H1 (cell line): ENCODE measurements around the gene DLX5. TPM values are rescaled to one million over a fixed set of nuclear protein-coding genes. Genes with fewer than 3 reads are reported as not detected.

Source experiments
- CTCF ChIA-PET: fragments of 300-600 bp; sonication (Branson Sonifier 250); formaldehyde crosslinking; loops from one replicate; lab custom pipeline; 2021; ENCODE audit not compliant: partially characterized antibody; lab: Charles Lee
- POLR2A ChIA-PET: fragments of 300-600 bp; sonication (Branson Sonifier 250); formaldehyde crosslinking; loops from one replicate; lab custom pipeline; 2021; ENCODE audit warnings: inconsistent platforms; ENCODE audit not compliant: partially characterized antibody; lab: Charles Lee
- DNase-seq, 2 experiments: peaks; one replicate each; pipeline versions ENCODE4 v3.0.0 to v3.0.0-alpha.2; 2010 to 2022; ENCODE audit warnings: low spot score in 2 of 2, low read depth in 1 of 2, mixed read lengths in 1 of 2
- FAIRE-seq: peaks from 2 replicates; lab custom pipeline; 2011; peaks lifted over from hg19 to GRCh38; lab: Jason Lieb, UNC
- H2AFZ ChIP-seq: 2 replicates; pipeline ENCODE4 v1.8.1; 2012; ENCODE audit warnings: low read length, inconsistent platforms
- H2AK5ac ChIP-seq: 2 replicates; pipeline ENCODE4 v1.6.1; 2013; ENCODE audit warnings: low read depth, low read length
- H2BK120ac ChIP-seq: replicated peaks from 2 replicates; pipeline ENCODE3; 2013; ENCODE audit warnings: low read depth, low read length, inconsistent platforms
- H2BK12ac ChIP-seq: 2 replicates; pipeline ENCODE4 v1.6.1; 2013; ENCODE audit warnings: low read depth, low read length
- H2BK15ac ChIP-seq: 2 replicates; pipeline ENCODE4 v1.6.1; 2013; ENCODE audit warnings: low read length
- H2BK20ac ChIP-seq: 2 replicates; pipeline ENCODE4 v1.6.1; 2013; ENCODE audit warnings: low read length
- H2BK5ac ChIP-seq: 2 replicates; pipeline ENCODE4 v1.6.1; 2013; ENCODE audit warnings: low read depth, low read length
- H3K14ac ChIP-seq: 2 replicates; pipeline ENCODE4 v1.6.1; 2013; ENCODE audit warnings: inconsistent platforms; ENCODE audit not compliant: insufficient read length
- H3K18ac ChIP-seq: 2 replicates; pipeline ENCODE4 v1.6.1; 2013; ENCODE audit warnings: low read length; ENCODE audit errors: extremely low read depth
- H3K23ac ChIP-seq: 2 replicates; pipeline ENCODE4 v1.6.1; 2013; ENCODE audit warnings: inconsistent platforms; ENCODE audit not compliant: insufficient read length
- H3K23me2 ChIP-seq: 2 replicates; pipeline ENCODE4 v1.6.1; 2013; ENCODE audit warnings: low read depth, low read length
- H3K27ac ChIP-seq: 2 replicates; pipeline ENCODE4 v1.6.1; 2011; ENCODE audit warnings: low read depth, low read length, inconsistent platforms
- H3K27me3 ChIP-seq, 4 experiments: replicated peaks in 1 of 4; 1 replicate in 1 of 4; 2 replicates in 3 of 4; pipeline versions ENCODE4 v1.6.1 to v1.8.1; 2011 to 2013; ENCODE audit warnings: low read length in 3 of 4, mild to moderate bottlenecking in 3 of 4, inconsistent platforms in 2 of 4, mixed read lengths in 2 of 4, moderate library complexity in 1 of 4; ENCODE audit not compliant: control insufficient read depth in 3 of 4, insufficient read depth in 3 of 4; ENCODE audit errors: extremely low read depth in 1 of 4
- H3K36me3 ChIP-seq, 4 experiments: 2 replicates each; pipeline versions ENCODE4 v1.6.1 to v1.8.1; 2011 to 2013; ENCODE audit warnings: mild to moderate bottlenecking in 4 of 4, low read length in 3 of 4, moderate library complexity in 2 of 4, control low read depth in 1 of 4, inconsistent platforms in 1 of 4; ENCODE audit not compliant: insufficient read depth in 4 of 4, control insufficient read depth in 2 of 4
- H3K4ac ChIP-seq: replicated peaks from 2 replicates; pipeline ENCODE3; 2013; ENCODE audit warnings: low read length, low read depth, mixed read lengths, inconsistent platforms; ENCODE audit not compliant: insufficient read length
- H3K4me1 ChIP-seq, 4 experiments: replicated peaks in 1 of 4; 1 replicate in 1 of 4; 2 replicates in 3 of 4; pipeline versions ENCODE4 v1.6.1 to v1.8.1; 2011 to 2013; ENCODE audit warnings: low read length in 3 of 4, inconsistent platforms in 2 of 4, mixed read lengths in 1 of 4; ENCODE audit not compliant: insufficient read depth in 4 of 4, control insufficient read depth in 3 of 4
- H3K4me2 ChIP-seq, 2 experiments: 2 replicates each; pipeline versions ENCODE4 v1.6.1 to v1.8.1; 2011 to 2013; ENCODE audit warnings: low read depth in 2 of 2, low read length in 2 of 2, control low read depth in 1 of 2, inconsistent platforms in 1 of 2, mild to moderate bottlenecking in 1 of 2; ENCODE audit not compliant: insufficient read depth in 1 of 2
- H3K4me3 ChIP-seq, 4 experiments: fragments of 200-600, 300-600 bp in 1 of 4; sonication (generic), shearing (Covaris generic), sonication (Bioruptor Twin) in 1 of 4; 2 replicates each; pipeline versions ENCODE4 v1.5.1 to v1.8.1; 2011 to 2016; ENCODE audit warnings: low read length in 4 of 4, low read depth in 3 of 4, control low read depth in 2 of 4, inconsistent platforms in 2 of 4, mild to moderate bottlenecking in 2 of 4, mixed read lengths in 1 of 4, moderate library complexity in 1 of 4; ENCODE audit not compliant: insufficient read depth in 2 of 4; ENCODE audit errors: extremely low read depth in 1 of 4
- H3K56ac ChIP-seq: replicated peaks from 2 replicates; pipeline ENCODE3; 2013; ENCODE audit warnings: low read depth, mild to moderate bottlenecking, mixed read lengths, low read length, inconsistent platforms; ENCODE audit not compliant: insufficient read length
- H3K79me1 ChIP-seq: 2 replicates; pipeline ENCODE4 v1.6.1; 2013; ENCODE audit warnings: low read depth, low read length, control low read depth
- H3K79me2 ChIP-seq, 2 experiments: 2 replicates each; pipeline versions ENCODE4 v1.6.1 to v1.8.1; 2012 to 2013; ENCODE audit warnings: low read length in 2 of 2, mild to moderate bottlenecking in 2 of 2, inconsistent platforms in 1 of 2; ENCODE audit not compliant: insufficient read depth in 2 of 2, control insufficient read depth in 1 of 2
- H3K9ac ChIP-seq, 4 experiments: replicated peaks in 1 of 4; 1 replicate in 1 of 4; 2 replicates in 3 of 4; pipeline versions ENCODE4 v1.6.1 to v1.8.1; 2011 to 2013; ENCODE audit warnings: low read depth in 3 of 4, low read length in 3 of 4, control low read depth in 2 of 4, mild to moderate bottlenecking in 2 of 4, moderate library complexity in 2 of 4, inconsistent platforms in 1 of 4; ENCODE audit errors: extremely low read depth in 1 of 4
- H3K9me3 ChIP-seq, 2 experiments: 2 replicates each; pipeline versions ENCODE4 v1.6.1 to v1.8.1; 2012 to 2013; ENCODE audit warnings: mild to moderate bottlenecking in 2 of 2, moderate library complexity in 2 of 2, control low read depth in 1 of 2, inconsistent platforms in 1 of 2, low read depth in 1 of 2, low read length in 1 of 2, mixed read lengths in 1 of 2; ENCODE audit not compliant: insufficient read depth in 2 of 2
- H4K20me1 ChIP-seq, 2 experiments: replicated peaks in 1 of 2; 2 replicates each; pipeline versions ENCODE3 to v1.8.1; 2011 to 2013; ENCODE audit warnings: inconsistent platforms in 2 of 2, low read length in 2 of 2, mild to moderate bottlenecking in 1 of 2; ENCODE audit not compliant: insufficient read depth in 2 of 2, control insufficient read depth in 1 of 2
- H4K5ac ChIP-seq: 2 replicates; pipeline ENCODE4 v1.6.1; 2013; ENCODE audit warnings: low read length, low read depth, mixed read lengths, inconsistent platforms; ENCODE audit not compliant: insufficient read length
- H4K8ac ChIP-seq: 2 replicates; pipeline ENCODE4 v1.8.0; 2013; ENCODE audit warnings: mild to moderate bottlenecking, moderate library complexity, low read length, inconsistent platforms; ENCODE audit not compliant: insufficient read depth; ENCODE audit errors: extremely low read depth
- H4K91ac ChIP-seq: replicated peaks from 2 replicates; pipeline ENCODE3; 2013; ENCODE audit warnings: low read length, mixed read lengths, inconsistent platforms; ENCODE audit not compliant: insufficient read length
- CBX8 ChIP-seq: fragments of 300-800, 300-1000 bp; sonication (generic); IDR thresholded peaks from 2 replicates; pipeline ENCODE4 v1.7.1; 2016; ENCODE audit warnings: low read depth, low read length, borderline replicate concordance
- CEBPB ChIP-seq: IDR thresholded peaks from 2 replicates; pipeline ENCODE4 v1.6.1; 2012; ENCODE audit warnings: low read depth, low read length
- CHD2 ChIP-seq: IDR thresholded peaks from 2 replicates; pipeline ENCODE4 v1.6.1; 2012; ENCODE audit warnings: low read length, improper control_type of control experiment
- CTBP2 ChIP-seq: IDR thresholded peaks from 2 replicates; pipeline ENCODE4 v1.7.0; 2011; ENCODE audit warnings: borderline replicate concordance, mild to moderate bottlenecking, moderate library complexity, mixed read lengths, low read length; ENCODE audit not compliant: insufficient read depth, insufficient read length
- KDM1A ChIP-seq: fragments of 200-600, 300-600 bp; sonication (generic); IDR thresholded peaks from 2 replicates; pipeline ENCODE4 v1.7.1; 2016; ENCODE audit warnings: mild to moderate bottlenecking, low read length, borderline replicate concordance
- RBBP5 ChIP-seq: IDR thresholded peaks from 2 replicates; pipeline ENCODE4 v1.7.1; 2012; ENCODE audit warnings: low read depth, mild to moderate bottlenecking, inconsistent platforms, low read length, moderate library complexity, borderline replicate concordance
- TAF7 ChIP-seq: optimal IDR thresholded peaks from 2 replicates; pipeline ENCODE3; 2011; ENCODE audit warnings: low read depth, mild to moderate bottlenecking, inconsistent platforms, low read length, moderate library complexity, borderline replicate concordance
- TCF12 ChIP-seq: IDR thresholded peaks from 2 replicates; pipeline ENCODE4 v1.6.1; 2011; ENCODE audit warnings: low read depth, mild to moderate bottlenecking, low read length
- WGBS, 2 experiments: shearing (Covaris generic) in 1 of 2; methylation state at CpG; one replicate each; pipeline versions ENCODE4 v1.1.6 to v1.1.7; 2013 to 2015; ENCODE audit warnings: low lambda C conversion rate in 2 of 2, mixed read lengths in 2 of 2, inconsistent platforms in 1 of 2, low coverage in 1 of 2, missing lambda C conversion rate in 1 of 2; ENCODE audit not compliant: insufficient replicate concordance in 2 of 2, insufficient coverage in 1 of 2, insufficient read length in 1 of 2; ENCODE audit errors: extremely low coverage in 1 of 2, missing lambda C conversion rate in 1 of 2; 5-methylcytosine and 5-hydroxymethylcytosine counted together
- polyA plus RNA-seq, 7 experiments: library from polyadenylated mRNA; depleted of rRNA in 3 of 7; stranded (reverse) in 5 of 7; unstranded in 2 of 7; fragments of >200 nt in 5 of 7; fragments of 200-250 nt in 2 of 7; gene quantifications; 1 replicate in 5 of 7; 2 replicates in 1 of 7; 4 replicates in 1 of 7; pipeline versions ENCODE4 v1.2.1 to v1.2.3, GENCODE V29; 2011 to 2013; ENCODE audit warnings: missing spikeins in 2 of 7, mixed read lengths in 2 of 7
- total RNA-seq: library from RNA; stranded (reverse); fragmentation: NEBNext Ultra II Directional; extraction: Animal tissue kit (Norgen Biotek cat#: 25700); gene quantifications from 2 replicates; pipeline ENCODE4 v1.2.1, GENCODE V29; 2021
- TF ChIP-seq, protein P1 (sequence below): IDR thresholded peaks from 2 replicates; pipeline ENCODE4 v1.6.1; 2011; ENCODE audit warnings: low read length, improper control_type of control experiment

The DLX5 gene
- total and polyA plus RNA-seq, 2 of the 8 experiments (the other 6 are each of a cell fraction or from before 2014, with no cell fraction given) = not detected

DNA sequence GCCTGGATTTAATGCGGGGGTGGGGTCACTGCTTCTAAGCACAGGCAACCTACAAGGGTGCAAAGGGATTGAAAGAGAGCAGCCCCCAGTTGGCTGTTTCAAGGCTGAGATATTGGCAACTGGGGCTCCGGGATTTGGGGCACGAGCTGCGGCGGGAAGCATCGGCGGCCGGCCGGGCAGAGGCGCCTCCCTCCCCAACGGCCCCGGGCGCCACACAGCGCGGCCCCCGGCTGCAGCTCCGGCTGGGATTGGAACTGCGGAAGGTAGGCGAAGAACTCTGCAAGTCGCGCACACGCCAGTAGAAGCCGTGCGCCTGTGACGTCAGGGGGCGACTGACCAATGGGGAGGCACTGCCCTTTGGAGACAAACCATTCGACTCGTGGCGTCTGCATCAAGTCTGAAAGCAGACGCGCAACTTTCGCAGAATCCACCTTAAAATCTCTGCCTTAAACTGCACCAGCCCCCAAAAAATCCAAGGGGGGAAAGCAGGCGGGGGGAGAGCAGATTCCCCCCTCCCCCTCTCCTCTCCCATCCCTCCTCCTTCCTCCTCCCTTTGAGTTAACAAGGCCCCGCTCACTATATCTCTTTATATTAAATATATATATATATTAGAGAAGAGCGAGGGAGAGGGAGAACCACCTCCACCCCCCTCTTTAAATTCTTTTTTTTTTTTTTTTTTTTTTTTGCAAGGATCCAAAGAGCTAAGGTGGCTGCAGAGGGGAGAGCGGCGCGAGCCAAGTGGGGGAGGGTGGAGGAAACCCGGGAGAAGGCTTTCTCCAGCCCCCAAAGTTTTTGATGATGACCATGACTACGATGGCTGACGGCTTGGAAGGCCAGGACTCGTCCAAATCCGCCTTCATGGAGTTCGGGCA, 19.2 kb downstream of the DLX5 start, which contains the start of gene DLX6:
Gene DLX6, plus strand, starts transcription at position 371 of the 872 bp plus-strand sequence. Its CDS starts 425 bp downstream, at position 796.
- H3K4me2 ChIP-seq = peak within 1 kb of the TSS; percentile 76 to 83
- peak in 1 of 2 experiments; percentile 94 for DNase-seq
- no peak within 1 kb of the TSS for H2AK5ac ChIP-seq
- no peak within 1 kb of the TSS for H3K14ac ChIP-seq
- H2BK120ac ChIP-seq = no peak within 1 kb of the TSS
- H2BK5ac ChIP-seq = no peak within 1 kb of the TSS
- H3K4ac ChIP-seq = no peak within 1 kb of the TSS
- H3K4me3 ChIP-seq = peak within 1 kb of the TSS; percentile 26 to 58 (median 42)
- H3K36me3 ChIP-seq = peaks cover 0 to 2% (median 0%) of the 10 kb centered on the region in 4 experiments; a peak in 1 of 8 replicates
- H3K27ac ChIP-seq = no peak within 1 kb of the TSS
- no peaks in the 10 kb centered on the region for H3K79me2 ChIP-seq
- H3K79me1 ChIP-seq = no peaks in the 10 kb centered on the region; the same call in 1 of the 2 replicates
- WGBS, 2 experiments = 1% methylated on average over 38 of the region's 44 CpGs; no CpG with 5 or more reads in 1 of the 2 experiments
- H4K8ac ChIP-seq = no peak within 1 kb of the TSS
- peaks cover 73 to 95% (median 88%) of the 10 kb centered on the region in 4 experiments for H3K27me3 ChIP-seq
- peaks cover 14 to 41% of the 10 kb centered on the region in 2 experiments for H4K20me1 ChIP-seq
- H3K18ac ChIP-seq = no peak within 1 kb of the TSS; the same call in 1 of the 2 replicates
- no peak within 1 kb of the TSS for H2AFZ ChIP-seq
- no peaks in the 10 kb centered on the region for H3K9me3 ChIP-seq
- POLR2A ChIA-PET = interaction anchor here (0.7 to 3.2 kb wide), 10 partner anchors 10 to 22 kb away, joined by 3 to 22 read pairs (median 9); partner anchors contain the start of gene DLX5
- no peak within 1 kb of the TSS for H4K91ac ChIP-seq
- no peak within 1 kb of the TSS for H3K9ac ChIP-seq
- no peak within 1 kb of the TSS for H3K23ac ChIP-seq
- H3K56ac ChIP-seq = no peak within 1 kb of the TSS
- H2BK15ac ChIP-seq = no peak within 1 kb of the TSS
- H2BK20ac ChIP-seq = no peak within 1 kb of the TSS
- no peak for FAIRE-seq
- peaks cover 3% of the 10 kb centered on the region; the same call in 1 of the 2 replicates for H3K23me2 ChIP-seq
- H2BK12ac ChIP-seq = peak within 1 kb of the TSS; percentile 87; the same call in 1 of the 2 replicates
- CTCF ChIA-PET = interaction anchor here (0.6 to 6.3 kb wide), 16 partner anchors 8 to 784 kb away, joined by 3 to 71 read pairs (median 4); partner anchors contain the start of gene DLX5
- H3K4me1 ChIP-seq = peaks cover 14 to 31% (median 23%) of the 10 kb centered on the region in 4 experiments
- H4K5ac ChIP-seq = no peak within 1 kb of the TSS
- no peak for TF ChIP-seq TAF7
- 0 out of 2 replicates have a peak, but pooled peaks have one; percentile 12 for TF ChIP-seq KDM1A
- TF ChIP-seq TCF12 = 0 out of 2 replicates have a peak, but pooled peaks have one; percentile 7
- no peak for TF ChIP-seq CEBPB
- TF ChIP-seq RBBP5 = no peak
- no peak for TF ChIP-seq CBX8
- peak; percentile 45 for TF ChIP-seq CTBP2
- TF ChIP-seq, protein P1, sequence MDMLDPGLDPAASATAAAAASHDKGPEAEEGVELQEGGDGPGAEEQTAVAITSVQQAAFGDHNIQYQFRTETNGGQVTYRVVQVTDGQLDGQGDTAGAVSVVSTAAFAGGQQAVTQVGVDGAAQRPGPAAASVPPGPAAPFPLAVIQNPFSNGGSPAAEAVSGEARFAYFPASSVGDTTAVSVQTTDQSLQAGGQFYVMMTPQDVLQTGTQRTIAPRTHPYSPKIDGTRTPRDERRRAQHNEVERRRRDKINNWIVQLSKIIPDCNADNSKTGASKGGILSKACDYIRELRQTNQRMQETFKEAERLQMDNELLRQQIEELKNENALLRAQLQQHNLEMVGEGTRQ = no peak
- TF ChIP-seq CHD2 = no peak
